ENCODE measurements around the gene TMEM150C. TPM values are rescaled to one million over a fixed set of nuclear protein-coding genes. Genes with fewer than 3 reads are reported as not detected.
A peak's percentile ranks its signal among the peaks of the same experiment; 100 is the strongest.
"Not testable (repeated sequence)": the region's sequence is repeated elsewhere in the genome, so short reads cannot be mapped to it uniquely, and the experiment has no call there.

TMEM150C gene
- total RNA-seq, 2 donors from 2014 or later, result not detected

GRCh38 chr4:82559090-82559734 is 2.6 kb downstream of the TMEM150C start:
- peaks cover 15% of the 10 kb centered on the region for H3K36me3 Mint-ChIP-seq
- peaks cover 12 to 15% of the 10 kb centered on the region in 2 donors for H3K4me1 Mint-ChIP-seq (ENCODE audit: low read depth in 2 of 2)
- DNase-seq (ENCODE audit: low spot score), result not testable (repeated sequence)

GRCh38 chr4:82555276-82555675 is 6.5 kb downstream of the TMEM150C start:
- DNase-seq (ENCODE audit: low spot score) (no peak), ATAC-seq (no peak)
- Mint-ChIP-seq H3K4me1 (ENCODE audit: low read depth in 2 of 2) (no peaks in the 10 kb centered on the region), H3K27me3 (peaks cover 18 to 36% of the 10 kb centered on the region in 2 donors), H3K9me3 (no peaks in the 10 kb centered on the region), H3K36me3 (no peaks in the 10 kb centered on the region), H3K4me3 (no peak overlapping the region), H3K27ac (no peak overlapping the region)

More at GRCh38 chr4:82559090-82559734, 2.6 kb downstream of the TMEM150C start:
- not testable (repeated sequence) for H3K27ac Mint-ChIP-seq, H3K9me3 Mint-ChIP-seq, ATAC-seq, H3K4me3 Mint-ChIP-seq
- H3K27me3 Mint-ChIP-seq, result peaks cover 41 to 66% of the 10 kb centered on the region in 2 donors

GRCh38 chr4:82553020-82553419 is 8.8 kb downstream of the TMEM150C start:
- ATAC-seq, result no peak
- Mint-ChIP-seq H3K4me3 (no peak overlapping the region), H3K4me1 (ENCODE audit: low read depth in 2 of 2) (no peaks in the 10 kb centered on the region), H3K9me3 (no peaks in the 10 kb centered on the region), H3K36me3 (no peaks in the 10 kb centered on the region), H3K27me3 (peaks cover 16 to 41% of the 10 kb centered on the region in 2 donors), H3K27ac (no peak overlapping the region)
- no peak for DNase-seq (ENCODE audit: low spot score)

- Mint-ChIP-seq H3K36me3 (no peaks in the 10 kb centered on the region), H3K4me1 (ENCODE audit: low read depth in 2 of 2) (no peaks in the 10 kb centered on the region), H3K27ac (no peak overlapping the region), H3K9me3 (peaks cover 4% of the 10 kb centered on the region), H3K4me3 (no peak overlapping the region), H3K27me3 (peaks cover 10 to 35% of the 10 kb centered on the region in 2 donors)
- ATAC-seq (peak in 1 of 2 donors; percentile 45), DNase-seq (ENCODE audit: low spot score) (no peak)
These were observed 10.1 kb downstream of the TMEM150C start for GRCh38 chr4:82551734-82552133.

GRCh38 chr4:82547850-82548249 is 13.9 kb downstream of the TMEM150C start:
- H3K4me1 Mint-ChIP-seq (ENCODE audit: low read depth in 2 of 2); H3K9me3 Mint-ChIP-seq; H3K36me3 Mint-ChIP-seq; H3K4me3 Mint-ChIP-seq; H3K27ac Mint-ChIP-seq; ATAC-seq; DNase-seq (ENCODE audit: low spot score): not testable (repeated sequence)
- peaks cover 10 to 29% of the 10 kb centered on the region in 2 donors for H3K27me3 Mint-ChIP-seq

GRCh38 chr4:82543131-82543530 is 18.7 kb downstream of the TMEM150C start:
- ATAC-seq (no peak), DNase-seq (ENCODE audit: low spot score) (no peak)
- H3K27me3 Mint-ChIP-seq, result peaks cover 5 to 6% of the 10 kb centered on the region in 2 donors
- H3K36me3 Mint-ChIP-seq, result no peaks in the 10 kb centered on the region
- peaks cover 4% of the 10 kb centered on the region for H3K9me3 Mint-ChIP-seq
- no peaks in the 10 kb centered on the region for H3K4me1 Mint-ChIP-seq (ENCODE audit: low read depth in 2 of 2)
- H3K4me3 Mint-ChIP-seq, result no peak overlapping the region
- no peak overlapping the region for H3K27ac Mint-ChIP-seq

GRCh38 chr4:82542642-82543041 is 19.1 kb downstream of the TMEM150C start:
- DNase-seq (ENCODE audit: low spot score), result no peak
- no peak for ATAC-seq
- peaks cover under 1% of the 10 kb centered on the region for H3K9me3 Mint-ChIP-seq
- peaks cover 0 to 7% of the 10 kb centered on the region in 2 donors for H3K27me3 Mint-ChIP-seq
- no peaks in the 10 kb centered on the region for H3K36me3 Mint-ChIP-seq
- H3K27ac Mint-ChIP-seq, result no peak overlapping the region
- H3K4me3 Mint-ChIP-seq, result no peak overlapping the region
- H3K4me1 Mint-ChIP-seq (ENCODE audit: low read depth in 2 of 2), result no peaks in the 10 kb centered on the region

- H3K27me3 Mint-ChIP-seq, result peaks cover 0 to 8% of the 10 kb centered on the region in 2 donors
- no peak overlapping the region for H3K4me3 Mint-ChIP-seq
- no peak overlapping the region for H3K27ac Mint-ChIP-seq
- no peak for ATAC-seq
- DNase-seq (ENCODE audit: low spot score), result no peak
- no peaks in the 10 kb centered on the region for H3K36me3 Mint-ChIP-seq
- H3K4me1 Mint-ChIP-seq (ENCODE audit: low read depth in 2 of 2), result no peaks in the 10 kb centered on the region
- no peaks in the 10 kb centered on the region for H3K9me3 Mint-ChIP-seq
These were observed 32.5 kb downstream of the TMEM150C start for GRCh38 chr4:82529322-82529721.

GRCh38 chr4:82528868-82529267 is 32.9 kb downstream of the TMEM150C start:
- H3K27ac Mint-ChIP-seq, result no peak overlapping the region
- DNase-seq (ENCODE audit: low spot score) (no peak), ATAC-seq (no peak)
- H3K4me3 Mint-ChIP-seq, result no peak overlapping the region
- H3K4me1 Mint-ChIP-seq (ENCODE audit: low read depth in 2 of 2), result no peaks in the 10 kb centered on the region
- H3K9me3 Mint-ChIP-seq, result no peaks in the 10 kb centered on the region
- H3K27me3 Mint-ChIP-seq, result peaks cover 0 to 8% of the 10 kb centered on the region in 2 donors
- H3K36me3 Mint-ChIP-seq, result no peaks in the 10 kb centered on the region

- H3K27me3 Mint-ChIP-seq, result peaks cover 0 to 8% of the 10 kb centered on the region in 2 donors
- DNase-seq (ENCODE audit: low spot score) (no peak), ATAC-seq (no peak)
- H3K4me1 Mint-ChIP-seq (ENCODE audit: low read depth in 2 of 2), result no peaks in the 10 kb centered on the region
- no peaks in the 10 kb centered on the region for H3K9me3 Mint-ChIP-seq
- no peak overlapping the region for H3K27ac Mint-ChIP-seq
- H3K36me3 Mint-ChIP-seq, result no peaks in the 10 kb centered on the region
- H3K4me3 Mint-ChIP-seq, result no peak overlapping the region
These were observed 33.7 kb downstream of the TMEM150C start for GRCh38 chr4:82528074-82528473.

- DNase-seq (ENCODE audit: low spot score), result no peak
- H3K9me3 Mint-ChIP-seq, result no peaks in the 10 kb centered on the region
- H3K36me3 Mint-ChIP-seq, result no peaks in the 10 kb centered on the region
- no peak overlapping the region for H3K27ac Mint-ChIP-seq
- ATAC-seq, result no peak
- H3K27me3 Mint-ChIP-seq, result peaks cover 9 to 25% of the 10 kb centered on the region in 2 donors
- H3K4me1 Mint-ChIP-seq (ENCODE audit: low read depth in 2 of 2), result no peaks in the 10 kb centered on the region
- H3K4me3 Mint-ChIP-seq, result no peak overlapping the region
These were observed 36.4 kb downstream of the TMEM150C start for GRCh38 chr4:82525307-82525911.

- Mint-ChIP-seq H3K4me3 (no peak overlapping the region), H3K9me3 (no peaks in the 10 kb centered on the region), H3K27ac (no peak overlapping the region), H3K4me1 (ENCODE audit: low read depth in 2 of 2) (no peaks in the 10 kb centered on the region), H3K36me3 (no peaks in the 10 kb centered on the region), H3K27me3 (peaks cover 11 to 25% of the 10 kb centered on the region in 2 donors)
- ATAC-seq (no peak), DNase-seq (ENCODE audit: low spot score) (no peak)
These were observed 37.1 kb downstream of the TMEM150C start for GRCh38 chr4:82524570-82525152.

- Mint-ChIP-seq H3K4me1 (ENCODE audit: low read depth in 2 of 2) (no peaks in the 10 kb centered on the region), H3K4me3 (no peak overlapping the region), H3K9me3 (no peaks in the 10 kb centered on the region), H3K36me3 (no peaks in the 10 kb centered on the region), H3K27ac (no peak overlapping the region), H3K27me3 (peaks cover 11 to 25% of the 10 kb centered on the region in 2 donors)
- DNase-seq (ENCODE audit: low spot score) (no peak), ATAC-seq (no peak)
These were observed 38.6 kb downstream of the TMEM150C start for GRCh38 chr4:82523179-82523578.

GRCh38 chr4:82522472-82522871 is 39.3 kb downstream of the TMEM150C start:
- no peak overlapping the region for H3K4me3 Mint-ChIP-seq
- H3K4me1 Mint-ChIP-seq (ENCODE audit: low read depth in 2 of 2), result no peaks in the 10 kb centered on the region
- no peak for ATAC-seq

More at GRCh38 chr4:82522472-82522871, 39.3 kb downstream of the TMEM150C start:
- peaks cover 11 to 19% of the 10 kb centered on the region in 2 donors for H3K27me3 Mint-ChIP-seq
- DNase-seq (ENCODE audit: low spot score), result no peak
- H3K36me3 Mint-ChIP-seq, result no peaks in the 10 kb centered on the region
- H3K27ac Mint-ChIP-seq, result no peak overlapping the region
- H3K9me3 Mint-ChIP-seq, result no peaks in the 10 kb centered on the region
